ENCODE measurements around the gene C2orf66. TPM values are rescaled to one million over a fixed set of nuclear protein-coding genes. Genes with fewer than 3 reads are reported as not detected.

The C2orf66 gene
- total RNA-seq, 3 donors from 2014 or later, result not detected

DNA sequence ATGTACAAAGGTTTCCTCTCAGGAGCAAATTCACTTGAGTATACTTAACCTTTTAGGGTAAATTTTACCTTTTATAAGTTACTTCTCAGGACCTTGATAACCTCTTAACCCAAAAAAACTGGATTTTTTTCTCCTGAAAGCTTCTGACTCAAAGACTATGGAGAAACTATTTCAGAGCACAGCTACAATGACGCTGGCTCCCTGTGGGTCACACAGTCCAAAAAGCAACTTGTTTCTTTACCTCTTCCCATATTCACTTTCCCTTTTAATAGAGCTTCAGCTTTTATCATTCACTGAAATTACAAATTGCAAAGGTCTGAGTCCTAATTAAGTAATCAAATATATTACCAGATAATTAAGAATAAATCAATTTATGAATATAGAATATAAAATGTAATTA lies 42.1 kb downstream of the C2orf66 start:
- ATAC-seq, result no peak
- Histone ChIP-seq H3K9me3 (no peaks in the 10 kb centered on the region), H3K4me1 (ENCODE audit: low read depth) (no peaks in the 10 kb centered on the region), H3K36me3 (ENCODE audit: low read depth) (no peaks in the 10 kb centered on the region), H3K4me3 (no peak overlapping the region)
- DNase-seq, result no peak
- TF ChIP-seq, protein P1, sequence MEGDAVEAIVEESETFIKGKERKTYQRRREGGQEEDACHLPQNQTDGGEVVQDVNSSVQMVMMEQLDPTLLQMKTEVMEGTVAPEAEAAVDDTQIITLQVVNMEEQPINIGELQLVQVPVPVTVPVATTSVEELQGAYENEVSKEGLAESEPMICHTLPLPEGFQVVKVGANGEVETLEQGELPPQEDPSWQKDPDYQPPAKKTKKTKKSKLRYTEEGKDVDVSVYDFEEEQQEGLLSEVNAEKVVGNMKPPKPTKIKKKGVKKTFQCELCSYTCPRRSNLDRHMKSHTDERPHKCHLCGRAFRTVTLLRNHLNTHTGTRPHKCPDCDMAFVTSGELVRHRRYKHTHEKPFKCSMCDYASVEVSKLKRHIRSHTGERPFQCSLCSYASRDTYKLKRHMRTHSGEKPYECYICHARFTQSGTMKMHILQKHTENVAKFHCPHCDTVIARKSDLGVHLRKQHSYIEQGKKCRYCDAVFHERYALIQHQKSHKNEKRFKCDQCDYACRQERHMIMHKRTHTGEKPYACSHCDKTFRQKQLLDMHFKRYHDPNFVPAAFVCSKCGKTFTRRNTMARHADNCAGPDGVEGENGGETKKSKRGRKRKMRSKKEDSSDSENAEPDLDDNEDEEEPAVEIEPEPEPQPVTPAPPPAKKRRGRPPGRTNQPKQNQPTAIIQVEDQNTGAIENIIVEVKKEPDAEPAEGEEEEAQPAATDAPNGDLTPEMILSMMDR (IDR thresholded peaks at IDR 0.05), result no peak
- intact Hi-C loops (cut with DNase I, micrococcal nuclease), result no loop called here

- intact Hi-C loops (cut with DNase I, micrococcal nuclease), result no loop called here
- ATAC-seq (no peak), DNase-seq (no peak)
- Histone ChIP-seq H3K4me1 (ENCODE audit: low read depth) (no peaks in the 10 kb centered on the region), H3K36me3 (ENCODE audit: low read depth) (no peaks in the 10 kb centered on the region), H3K9me3 (peaks cover 9% of the 10 kb centered on the region), H3K4me3 (no peak overlapping the region)
- TF ChIP-seq, protein P1 (IDR thresholded peaks at IDR 0.05), result no peak
These were observed 49.8 kb downstream of the C2orf66 start for GRCh38 chr2:196759378-196759706.

DNA sequence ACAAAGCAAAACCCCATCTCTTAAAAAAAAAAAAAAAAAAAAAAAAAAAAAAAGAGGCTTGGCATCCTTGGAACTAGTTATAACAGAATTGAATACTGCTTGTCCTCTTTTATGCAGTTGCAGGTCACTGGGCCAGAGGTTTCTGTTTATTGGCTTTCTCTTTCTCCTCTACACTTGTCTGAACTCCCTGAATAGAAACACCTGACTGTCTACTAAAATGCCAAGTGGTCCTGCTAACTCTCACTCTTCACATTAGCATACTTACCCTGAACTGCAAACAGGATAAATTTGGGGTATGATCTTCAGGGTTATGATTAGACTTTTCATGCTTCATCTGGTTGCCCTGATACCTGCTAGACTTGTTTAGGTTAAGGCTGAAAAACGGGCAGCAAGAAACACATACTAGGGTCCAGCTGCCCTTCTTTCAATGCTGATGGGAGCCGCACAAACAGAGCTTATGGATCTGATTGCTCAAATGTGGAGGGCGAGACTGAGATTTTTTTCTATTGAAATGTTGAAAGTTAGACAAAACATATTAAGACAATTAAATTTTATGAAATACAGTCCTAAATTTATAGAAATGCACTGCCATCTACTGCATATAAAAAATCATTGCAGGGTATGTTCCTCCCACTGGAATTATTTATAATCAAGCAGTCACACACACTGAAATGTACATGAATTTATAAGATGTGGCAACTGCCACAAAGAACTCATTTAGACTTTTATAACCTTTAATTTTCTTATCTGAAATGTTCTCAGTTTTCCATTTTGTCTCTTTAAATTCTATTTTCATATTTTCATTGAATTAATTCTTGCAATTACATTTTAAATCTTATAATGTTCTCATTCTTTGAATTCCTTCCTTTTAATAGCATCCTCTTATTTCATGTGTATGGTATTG lies 50.4 kb downstream of the C2orf66 start:
- Histone ChIP-seq H3K36me3 (ENCODE audit: low read depth) (no peaks in the 10 kb centered on the region), H3K4me3 (no peak overlapping the region), H3K9me3 (peaks cover 13% of the 10 kb centered on the region), H3K4me1 (ENCODE audit: low read depth) (no peaks in the 10 kb centered on the region)
- ATAC-seq (no peak), DNase-seq (no peak)
- intact Hi-C loops (cut with DNase I, micrococcal nuclease), result no loop called here
- TF ChIP-seq, protein P1 (IDR thresholded peaks at IDR 0.05), result no peak

Other genes with a start within 250 kb of the C2orf66 start
- gene HECW2, start 215.8 kb downstream of the C2orf66 start, total RNA-seq, result 1 to 10 TPM; 1.4 to 3.1 (median 1.5) TPM
- gene CCDC150, start 169.6 kb downstream of the C2orf66 start, total RNA-seq, result 1 to 10 TPM; 2.1 to 5.3 (median 3.1) TPM
- 10 to 100 TPM; 26.9 to 35.4 (median 27.0) TPM for gene GTF3C3, start 9.7 kb downstream of the C2orf66 start, total RNA-seq
- gene PGAP1, start 117.4 kb upstream of the C2orf66 start, total RNA-seq, result 10 to 100 TPM; 14.0 to 22.1 (median 15.5) TPM

Measured in mucosa of descending colon (tissue), 3 donors.